RKO (cell line): Measurements from ENCODE around the gene CTXND2.
A peak's percentile ranks its signal among the peaks of the same experiment; 100 is the strongest.
"Not testable (repeated sequence)": the region's sequence is repeated elsewhere in the genome, so short reads cannot be mapped to it uniquely, and the experiment has no call there.

Experiments used
- DNase-seq: peaks from one replicate; pipeline ENCODE4 v3.0.0-alpha.2; 2016; ENCODE audit warnings: low spot score

CTXND2 gene

GRCh38 chr1:150887018-150887417 is at the start of gene CTXND2:
Gene CTXND2, plus strand, starts transcription at chr1:150887136. Its CDS starts 25,179 bp downstream, at chr1:150912315.
- no peak for DNase-seq

- not testable (repeated sequence) for DNase-seq
These were observed 46.1 kb upstream of the CTXND2 start for GRCh38 chr1:150840850-150841249.

GRCh38 chr1:150841626-150842025 is 45.3 kb upstream of the CTXND2 start:
- no peak for DNase-seq

GRCh38 chr1:150842343-150842742 is 44.6 kb upstream of the CTXND2 start:
- no peak for DNase-seq

- no peak for DNase-seq
These were observed 44.0 kb upstream of the CTXND2 start for GRCh38 chr1:150842964-150843363.

- DNase-seq, result no peak
These were observed 43.5 kb upstream of the CTXND2 start for GRCh38 chr1:150843474-150843873.

GRCh38 chr1:150846473-150847146 is 40.3 kb upstream of the CTXND2 start:
- no peak for DNase-seq

- not testable (repeated sequence) for DNase-seq
These were observed 36.1 kb upstream of the CTXND2 start for GRCh38 chr1:150850801-150851362.

GRCh38 chr1:150852734-150853133 is 34.2 kb upstream of the CTXND2 start:
- DNase-seq, result not testable (repeated sequence)

GRCh38 chr1:150863724-150864123 is 23.2 kb upstream of the CTXND2 start:
- DNase-seq, result no peak

GRCh38 chr1:150864200-150864599 is 22.7 kb upstream of the CTXND2 start:
- not testable (repeated sequence) for DNase-seq

GRCh38 chr1:150869683-150870082 is 17.3 kb upstream of the CTXND2 start:
- DNase-seq, result peak; percentile 18

GRCh38 chr1:150872572-150872971 is 14.4 kb upstream of the CTXND2 start:
- DNase-seq, result no peak

- no peak for DNase-seq
These were observed 13.4 kb upstream of the CTXND2 start for GRCh38 chr1:150873521-150873920.

- DNase-seq, result no peak
These were observed 12.3 kb upstream of the CTXND2 start for GRCh38 chr1:150874455-150875196.

GRCh38 chr1:150875197-150876118 is 11.5 kb upstream of the CTXND2 start:
- DNase-seq, result peak; percentile 37

GRCh38 chr1:150876119-150876454 is 10.8 kb upstream of the CTXND2 start:
- peak; percentile 76 for DNase-seq

- not testable (repeated sequence) for DNase-seq
These were observed 8.0 kb upstream of the CTXND2 start for GRCh38 chr1:150878931-150879330.

GRCh38 chr1:150881331-150882070 is 5.4 kb upstream of the CTXND2 start:
- peak; percentile 26 for DNase-seq

GRCh38 chr1:150883121-150883520 is 3.8 kb upstream of the CTXND2 start:
- DNase-seq, result not testable (repeated sequence)

GRCh38 chr1:150888727-150889126 is 1.8 kb downstream of the CTXND2 start:
- DNase-seq, result no peak
